ENCODE results near the gene FRMD4B. TPM values are rescaled to one million over a fixed set of nuclear protein-coding genes. Genes with fewer than 3 reads are reported as not detected.
"Not testable (repeated sequence)": the region's sequence is repeated elsewhere in the genome, so short reads cannot be mapped to it uniquely, and the experiment has no call there.

FRMD4B gene
- polyA plus RNA-seq, 2 of the 4 experiments (the other 2 are of a cell fraction) = 0.92 to 5.9 TPM

DNA sequence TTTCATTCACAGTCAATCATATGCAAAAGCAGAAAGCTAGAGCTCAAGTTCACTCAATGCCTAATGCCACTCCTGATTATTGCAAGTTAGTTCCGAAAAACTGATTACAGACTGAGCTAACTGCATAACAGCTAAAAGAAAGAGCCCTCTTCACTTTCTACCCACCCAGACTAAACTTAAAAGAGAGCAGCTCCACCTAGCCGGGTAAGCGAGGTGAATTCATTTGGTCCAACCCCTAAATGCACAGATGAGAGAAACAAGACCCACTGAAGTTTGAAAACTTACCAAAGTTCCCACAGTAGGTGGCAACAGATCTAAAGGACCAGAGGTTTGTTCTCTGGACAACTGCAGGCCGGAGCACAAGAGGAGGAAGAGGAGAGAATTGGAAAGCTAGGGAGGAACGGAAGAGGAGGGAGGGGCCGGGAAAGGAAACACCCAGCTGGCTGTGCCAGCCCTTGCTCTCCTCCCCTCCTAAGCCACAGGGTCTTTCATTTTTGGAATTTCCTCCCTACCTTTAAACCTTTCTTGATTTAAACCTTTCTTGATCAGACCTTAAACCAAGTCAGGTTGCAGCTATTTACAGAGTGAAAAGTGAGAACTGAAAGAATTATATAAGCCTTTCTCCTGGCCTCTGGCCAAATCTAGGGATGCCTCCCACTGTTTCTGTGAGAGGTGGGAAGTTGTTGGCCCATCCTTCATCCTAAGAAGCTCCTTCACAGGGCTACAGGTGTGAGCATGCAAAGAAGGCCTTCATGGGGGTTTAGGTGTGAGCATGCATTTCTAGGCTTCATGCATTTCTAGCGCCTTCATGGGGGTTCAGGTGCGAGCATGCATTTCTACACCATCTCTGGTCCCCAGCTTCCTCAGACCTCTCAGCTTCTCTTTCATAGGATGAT lies 148.8 kb downstream of the FRMD4B start:
- ATAC-seq = no peak; a peak in 1 of 6 replicates
- 65% methylated on average over 8 of the region's 8 CpGs for WGBS (ENCODE audit: missing lambda C conversion rate)
- TF ChIP-seq ESRRA (IDR thresholded peaks at IDR 0.05; ENCODE audit: borderline replicate concordance, low read length) (no peak), HDAC2 (IDR thresholded peaks at IDR 0.05) (no peak), HOXB13 (CRISPR knock-in tag; IDR thresholded peaks at IDR 0.05; ENCODE audit: low read depth) (no peak), RNF2 (IDR thresholded peaks at IDR 0.05; ENCODE audit: borderline replicate concordance, low read depth) (no peak), BCL3 (IDR thresholded peaks at IDR 0.05) (no peak), HOXA7 (CRISPR knock-in tag; IDR thresholded peaks at IDR 0.05) (no peak)
- TF ChIP-seq, protein P1, sequence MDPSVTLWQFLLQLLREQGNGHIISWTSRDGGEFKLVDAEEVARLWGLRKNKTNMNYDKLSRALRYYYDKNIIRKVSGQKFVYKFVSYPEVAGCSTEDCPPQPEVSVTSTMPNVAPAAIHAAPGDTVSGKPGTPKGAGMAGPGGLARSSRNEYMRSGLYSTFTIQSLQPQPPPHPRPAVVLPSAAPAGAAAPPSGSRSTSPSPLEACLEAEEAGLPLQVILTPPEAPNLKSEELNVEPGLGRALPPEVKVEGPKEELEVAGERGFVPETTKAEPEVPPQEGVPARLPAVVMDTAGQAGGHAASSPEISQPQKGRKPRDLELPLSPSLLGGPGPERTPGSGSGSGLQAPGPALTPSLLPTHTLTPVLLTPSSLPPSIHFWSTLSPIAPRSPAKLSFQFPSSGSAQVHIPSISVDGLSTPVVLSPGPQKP (IDR thresholded peaks at IDR 0.05; ENCODE audit: low read depth, low read length) = no peak
- TF ChIP-seq, protein P2, sequence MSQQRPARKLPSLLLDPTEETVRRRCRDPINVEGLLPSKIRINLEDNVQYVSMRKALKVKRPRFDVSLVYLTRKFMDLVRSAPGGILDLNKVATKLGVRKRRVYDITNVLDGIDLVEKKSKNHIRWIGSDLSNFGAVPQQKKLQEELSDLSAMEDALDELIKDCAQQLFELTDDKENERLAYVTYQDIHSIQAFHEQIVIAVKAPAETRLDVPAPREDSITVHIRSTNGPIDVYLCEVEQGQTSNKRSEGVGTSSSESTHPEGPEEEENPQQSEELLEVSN (IDR thresholded peaks at IDR 0.05; ENCODE audit: borderline replicate concordance, low read depth) = no peak
- CTCF ChIA-PET = interaction anchor here (1.2 kb wide), 1 partner anchor 76 kb away, joined by 4 read pairs; no protein-coding TSS in a partner anchor
- no peak for FAIRE-seq
- Histone ChIP-seq H3K9me3 (no peaks in the 10 kb centered on the region), H3K4me2 (peak overlapping the region; percentile 33; the same call in 2 of the 3 replicates), H3K27ac (no peak overlapping the region), H3K4me3 (no peak overlapping the region), H3K4me1 (peaks cover 3% of the 10 kb centered on the region)
- POLR2A ChIA-PET = no interaction called here
- no peak for DNase-seq (ENCODE audit: low read depth in 1 of 2, low spot score in 1 of 2)

- Histone ChIP-seq H3K4me2 (no peak overlapping the region), H3K27ac (no peak overlapping the region), H3K9me3 (no peaks in the 10 kb centered on the region), H3K4me1 (peaks cover 9% of the 10 kb centered on the region), H3K4me3 (no peak overlapping the region)
- ATAC-seq (no peak), FAIRE-seq (no peak), DNase-seq (ENCODE audit: low read depth in 1 of 2, low spot score in 1 of 2) (no peak)
- ChIA-PET CTCF (interaction anchor here (0.7 kb wide), 1 partner anchor 74 kb away, joined by 3 read pairs; no protein-coding TSS in a partner anchor), POLR2A (no interaction called here)
- TF ChIP-seq ATOH8 (CRISPR knock-in tag; IDR thresholded peaks at IDR 0.05; ENCODE audit: low read depth) (no peak), PHF8 (IDR thresholded peaks at IDR 0.05; ENCODE audit: borderline replicate concordance, low read depth) (no peak), TP53 (CRISPR knock-in tag; IDR thresholded peaks at IDR 0.05) (no peak), BHLHE40 (IDR thresholded peaks at IDR 0.05; ENCODE audit: low read depth, low read length) (no peak), SMC3 (IDR thresholded peaks at IDR 0.05) (no peak), HES2 (IDR thresholded peaks at IDR 0.05) (no peak), CHD4 (IDR thresholded peaks at IDR 0.05; ENCODE audit: borderline replicate concordance) (no peak), EP300 (IDR thresholded peaks at IDR 0.05) (no peak), RARB (CRISPR knock-in tag; IDR thresholded peaks at IDR 0.05) (no peak), RNF2 (IDR thresholded peaks at IDR 0.05; ENCODE audit: borderline replicate concordance, low read depth) (no peak)
- 88% methylated on average over 3 of the region's 3 CpGs for WGBS (ENCODE audit: missing lambda C conversion rate)
These were observed 150.0 kb downstream of the FRMD4B start for GRCh38 chr3:69235882-69236281.

DNA sequence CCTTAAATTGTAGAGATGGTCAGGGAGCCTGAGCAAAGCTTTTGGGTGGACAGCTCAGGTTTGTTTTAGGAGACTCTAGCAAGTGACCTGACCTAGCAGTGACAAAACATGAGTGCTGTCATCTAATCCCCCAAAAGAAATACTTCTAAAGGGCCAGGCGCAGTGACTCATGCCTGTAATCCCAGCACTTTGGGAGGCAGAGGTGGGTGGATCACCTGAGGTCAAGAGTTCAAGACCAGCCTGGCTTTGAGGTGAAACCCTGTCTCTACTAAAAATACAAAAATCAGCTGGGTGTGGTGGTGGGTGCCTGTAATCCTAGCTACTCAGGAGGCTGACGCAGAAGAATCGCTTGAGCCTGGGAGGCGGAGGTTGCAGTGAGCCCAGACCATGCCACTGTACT lies 150.7 kb downstream of the FRMD4B start:
- CTCF ChIA-PET; ATAC-seq; H3K27ac ChIP-seq; H3K9me3 ChIP-seq; H3K4me3 ChIP-seq; H3K4me2 ChIP-seq; POLR2A ChIA-PET; DNase-seq (ENCODE audit: low read depth in 1 of 2, low spot score in 1 of 2); FAIRE-seq; H3K4me1 ChIP-seq: not testable (repeated sequence)
- 93% methylated on average over 4 of the region's 4 CpGs for WGBS (ENCODE audit: missing lambda C conversion rate)

Data from A549 (cell line).